HepG2 (cell line): ENCODE data around the gene TNP2. TPM values are rescaled to one million over a fixed set of nuclear protein-coding genes. Genes with fewer than 3 reads are reported as not detected.
A peak's percentile ranks its signal among the peaks of the same experiment; 100 is the strongest.

Experiments used
- ARID3A ChIP-seq: IDR thresholded peaks from 2 replicates; pipeline ENCODE4 v1.6.1; 2012; ENCODE audit warnings: low read depth, low read length, improper control_type of control experiment
- FOXK1 ChIP-seq: sonication (generic); formaldehyde crosslinking; IDR thresholded peaks from 2 replicates; pipeline ENCODE4 v1.4.0; 2020; ENCODE audit warnings: low read depth, missing genetic modification reagents, borderline replicate concordance
- HMG20B ChIP-seq: conservative IDR thresholded peaks from 2 replicates; pipeline ENCODE4 v1.6.1; 2016; ENCODE audit warnings: missing genetic modification reagents, missing compliant biosample characterization
- HOXA5 ChIP-seq: sonication (generic); formaldehyde crosslinking; IDR thresholded peaks from 2 replicates; pipeline ENCODE4 v1.4.0; 2020; ENCODE audit warnings: missing genetic modification reagents
- KAT8 ChIP-seq: IDR thresholded peaks from 2 replicates; pipeline ENCODE4 v1.6.1; 2016; ENCODE audit warnings: missing genetic modification reagents, missing compliant biosample characterization
- KMT2B ChIP-seq: IDR thresholded peaks from 2 replicates; pipeline ENCODE4 v1.6.1; 2016; ENCODE audit warnings: missing genetic modification reagents, missing compliant biosample characterization
- MEIS1 ChIP-seq: sonication (generic); formaldehyde crosslinking; IDR thresholded peaks from 2 replicates; pipeline ENCODE4 v1.9.0; 2021; ENCODE audit warnings: mild to moderate bottlenecking, missing genetic modification reagents, moderate library complexity, borderline replicate concordance
- ZBTB14 ChIP-seq: sonication (generic); formaldehyde crosslinking; IDR thresholded peaks from 2 replicates; pipeline ENCODE4 v1.4.0; 2020; ENCODE audit warnings: missing genetic modification reagents
- ZBTB3 ChIP-seq: sonication (generic); formaldehyde crosslinking; IDR thresholded peaks from 2 replicates; pipeline ENCODE4 v1.4.0; 2020; ENCODE audit warnings: low read depth, mild to moderate bottlenecking, moderate library complexity, missing genetic modification reagents, borderline replicate concordance
- ZNF253 ChIP-seq: sonication (generic); formaldehyde crosslinking; IDR thresholded peaks from 2 replicates; pipeline ENCODE4 v1.8.0; 2022; ENCODE audit warnings: mild to moderate bottlenecking, missing genetic modification reagents, borderline replicate concordance
- ZNF557 ChIP-seq: sonication (generic); formaldehyde crosslinking; IDR thresholded peaks from 2 replicates; pipeline ENCODE4 v1.4.0; 2020; ENCODE audit warnings: missing genetic modification reagents
- polyA plus RNA-seq, 8 experiments: library from polyadenylated mRNA; depleted of rRNA in 3 of 8; stranded (reverse) in 7 of 8; unstranded in 1 of 8; fragments of >200 nt; fragmentation: Illumina TruSeq in 4 of 8; extraction: Trizol in 4 of 8; gene quantifications; 2 replicates each; pipeline versions ENCODE4 v1.2.1 to v1.2.3, GENCODE V29; 2011 to 2016; ENCODE audit warnings: low read depth in 4 of 8, missing spikeins in 1 of 8, mixed read lengths in 1 of 8; ENCODE audit not compliant: insufficient read depth in 1 of 8
- total RNA-seq, 5 experiments: library from RNA; depleted of rRNA; stranded (reverse); fragments of >200 nt; fragmentation: Illumina TruSeq; extraction: Trizol; gene quantifications; 2 replicates each; pipeline ENCODE4 v1.2.3, GENCODE V29; 2016; ENCODE audit warnings: low read depth in 1 of 5
- TF ChIP-seq, protein P1 (sequence below), 2 experiments: sonication (generic) in 1 of 2; formaldehyde crosslinking in 1 of 2; IDR thresholded peaks; 2 replicates each; pipeline versions ENCODE4 v1.6.1 to v1.9.0; 2014 to 2022; ENCODE audit warnings: antibody characterized with exemption in 1 of 2, borderline replicate concordance in 1 of 2, inconsistent platforms in 1 of 2, low read depth in 1 of 2, missing genetic modification reagents in 1 of 2
- TF ChIP-seq, protein P2 (sequence below): sonication (generic); formaldehyde crosslinking; IDR thresholded peaks from 2 replicates; pipeline ENCODE4 v1.8.0; 2022; ENCODE audit warnings: mild to moderate bottlenecking, missing genetic modification reagents; ENCODE audit not compliant: insufficient replicate concordance
- TF ChIP-seq, protein P3 (sequence below): sonication (generic); formaldehyde crosslinking; conservative IDR thresholded peaks from 2 replicates; pipeline ENCODE4 v1.8.0; 2022; ENCODE audit warnings: mild to moderate bottlenecking, moderate library complexity, missing genetic modification reagents

TNP2 gene
- total and polyA plus RNA-seq, 2 of the 13 experiments (the other 11 are each of a cell fraction or from before 2014, with no cell fraction given): not detected

DNA sequence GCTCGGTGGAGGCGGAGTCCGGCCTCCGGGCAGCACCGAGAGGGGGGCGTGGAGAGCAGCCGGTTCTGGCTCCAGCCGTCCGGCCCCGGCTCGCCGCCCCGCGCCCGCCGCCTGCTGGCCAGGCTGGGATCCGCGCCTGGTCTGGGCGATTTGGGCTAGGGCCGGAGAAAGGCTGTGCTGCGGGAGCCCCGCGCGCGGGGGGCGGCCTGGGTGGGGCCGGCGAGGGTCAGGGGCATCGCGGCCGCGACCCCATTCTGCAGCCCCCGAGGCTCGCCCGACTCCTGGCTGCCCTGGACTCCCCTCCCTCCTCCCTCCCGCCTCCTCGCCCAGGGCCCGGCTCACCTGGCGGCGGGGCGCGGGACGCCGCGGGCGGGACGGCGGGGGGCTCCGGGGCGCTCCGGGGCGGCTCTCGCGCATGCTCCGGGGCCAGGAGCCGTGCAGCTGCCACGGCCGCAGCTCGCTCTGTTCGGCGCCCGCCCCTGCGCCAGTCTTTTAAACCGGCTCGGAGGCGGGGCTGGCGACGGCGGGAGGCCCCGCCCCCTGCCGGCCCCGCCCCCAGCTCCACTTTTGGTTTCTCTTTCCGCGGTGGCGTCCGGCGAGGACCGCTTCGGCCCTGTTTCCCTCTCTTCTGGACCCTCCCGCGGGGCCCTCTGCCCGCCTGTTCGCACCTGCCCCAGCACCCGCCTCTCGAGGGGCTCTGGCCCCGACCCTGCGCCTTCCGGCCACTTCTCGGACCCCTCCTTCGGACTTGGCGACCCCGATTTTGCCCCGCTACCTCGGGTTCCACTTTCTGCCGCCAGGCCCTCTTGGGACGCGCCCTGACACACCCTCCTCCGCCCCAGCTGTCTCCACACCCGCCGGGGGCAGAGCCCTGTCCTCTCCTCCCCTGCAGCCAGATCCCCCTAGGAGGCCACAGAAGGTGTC, 13.1 kb downstream of the TNP2 start, which contains the start of gene SOCS1 (continued):
- TF ChIP-seq, protein P1, sequence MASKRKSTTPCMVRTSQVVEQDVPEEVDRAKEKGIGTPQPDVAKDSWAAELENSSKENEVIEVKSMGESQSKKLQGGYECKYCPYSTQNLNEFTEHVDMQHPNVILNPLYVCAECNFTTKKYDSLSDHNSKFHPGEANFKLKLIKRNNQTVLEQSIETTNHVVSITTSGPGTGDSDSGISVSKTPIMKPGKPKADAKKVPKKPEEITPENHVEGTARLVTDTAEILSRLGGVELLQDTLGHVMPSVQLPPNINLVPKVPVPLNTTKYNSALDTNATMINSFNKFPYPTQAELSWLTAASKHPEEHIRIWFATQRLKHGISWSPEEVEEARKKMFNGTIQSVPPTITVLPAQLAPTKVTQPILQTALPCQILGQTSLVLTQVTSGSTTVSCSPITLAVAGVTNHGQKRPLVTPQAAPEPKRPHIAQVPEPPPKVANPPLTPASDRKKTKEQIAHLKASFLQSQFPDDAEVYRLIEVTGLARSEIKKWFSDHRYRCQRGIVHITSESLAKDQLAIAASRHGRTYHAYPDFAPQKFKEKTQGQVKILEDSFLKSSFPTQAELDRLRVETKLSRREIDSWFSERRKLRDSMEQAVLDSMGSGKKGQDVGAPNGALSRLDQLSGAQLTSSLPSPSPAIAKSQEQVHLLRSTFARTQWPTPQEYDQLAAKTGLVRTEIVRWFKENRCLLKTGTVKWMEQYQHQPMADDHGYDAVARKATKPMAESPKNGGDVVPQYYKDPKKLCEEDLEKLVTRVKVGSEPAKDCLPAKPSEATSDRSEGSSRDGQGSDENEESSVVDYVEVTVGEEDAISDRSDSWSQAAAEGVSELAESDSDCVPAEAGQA (IDR thresholded peaks at IDR 0.05; ENCODE audit: low read depth): no peak
- TF ChIP-seq, protein P1 (CRISPR knock-in tag; IDR thresholded peaks at IDR 0.05; ENCODE audit: borderline replicate concordance): peak; percentile 72; the same call in 1 of the 2 replicates
- TF ChIP-seq FOXK1 (CRISPR knock-in tag) (peak; percentile 59; the same call in 1 of the 2 replicates), MEIS1 (CRISPR knock-in tag) (no peak), ZNF557 (CRISPR knock-in tag) (0 out of 2 replicates have a peak, but pooled peaks have one; percentile 65), HMG20B (CRISPR knock-in tag) (0 out of 2 replicates have a peak, but pooled peaks have one; percentile 27), HOXA5 (CRISPR knock-in tag) (peak; percentile 90), KMT2B (CRISPR knock-in tag) (peak; percentile 86), KAT8 (CRISPR knock-in tag) (peak; percentile 57), ZBTB3 (CRISPR knock-in tag) (no peak), ARID3A (no peak), ZBTB14 (CRISPR knock-in tag) (no peak; the same call in 1 of the 2 replicates), ZNF253 (no peak)
- TF ChIP-seq, protein P2, sequence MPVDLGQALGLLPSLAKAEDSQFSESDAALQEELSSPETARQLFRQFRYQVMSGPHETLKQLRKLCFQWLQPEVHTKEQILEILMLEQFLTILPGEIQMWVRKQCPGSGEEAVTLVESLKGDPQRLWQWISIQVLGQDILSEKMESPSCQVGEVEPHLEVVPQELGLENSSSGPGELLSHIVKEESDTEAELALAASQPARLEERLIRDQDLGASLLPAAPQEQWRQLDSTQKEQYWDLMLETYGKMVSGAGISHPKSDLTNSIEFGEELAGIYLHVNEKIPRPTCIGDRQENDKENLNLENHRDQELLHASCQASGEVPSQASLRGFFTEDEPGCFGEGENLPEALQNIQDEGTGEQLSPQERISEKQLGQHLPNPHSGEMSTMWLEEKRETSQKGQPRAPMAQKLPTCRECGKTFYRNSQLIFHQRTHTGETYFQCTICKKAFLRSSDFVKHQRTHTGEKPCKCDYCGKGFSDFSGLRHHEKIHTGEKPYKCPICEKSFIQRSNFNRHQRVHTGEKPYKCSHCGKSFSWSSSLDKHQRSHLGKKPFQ (CRISPR knock-in tag): peak; percentile 29
- TF ChIP-seq, protein P3, sequence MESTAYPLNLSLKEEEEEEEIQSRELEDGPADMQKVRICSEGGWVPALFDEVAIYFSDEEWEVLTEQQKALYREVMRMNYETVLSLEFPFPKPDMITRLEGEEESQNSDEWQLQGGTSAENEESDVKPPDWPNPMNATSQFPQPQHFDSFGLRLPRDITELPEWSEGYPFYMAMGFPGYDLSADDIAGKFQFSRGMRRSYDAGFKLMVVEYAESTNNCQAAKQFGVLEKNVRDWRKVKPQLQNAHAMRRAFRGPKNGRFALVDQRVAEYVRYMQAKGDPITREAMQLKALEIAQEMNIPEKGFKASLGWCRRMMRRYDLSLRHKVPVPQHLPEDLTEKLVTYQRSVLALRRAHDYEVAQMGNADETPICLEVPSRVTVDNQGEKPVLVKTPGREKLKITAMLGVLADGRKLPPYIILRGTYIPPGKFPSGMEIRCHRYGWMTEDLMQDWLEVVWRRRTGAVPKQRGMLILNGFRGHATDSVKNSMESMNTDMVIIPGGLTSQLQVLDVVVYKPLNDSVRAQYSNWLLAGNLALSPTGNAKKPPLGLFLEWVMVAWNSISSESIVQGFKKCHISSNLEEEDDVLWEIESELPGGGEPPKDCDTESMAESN (CRISPR knock-in tag): peak; percentile 78
